Measurements from ENCODE around the gene TARS2.
A peak's percentile ranks its signal among the peaks of the same experiment; 100 is the strongest.

Gene TARS2

GRCh38 chr1:150508982-150509381 lies 21.8 kb downstream of the TARS2 start:
- no peak overlapping the region for H3K9ac ChIP-seq (ENCODE audit: low read length)
- H3K36me3 ChIP-seq (ENCODE audit: insufficient read depth, low read length): peaks cover 35% of the 10 kb centered on the region
- H3K9me3 ChIP-seq (ENCODE audit: low read length): no peaks in the 10 kb centered on the region
- H3K4me1 ChIP-seq (ENCODE audit: insufficient read depth, low read length): peaks cover 10% of the 10 kb centered on the region
- H3K4me3 ChIP-seq (ENCODE audit: low read depth in 1 of 2, low read length in 2 of 2): no peak overlapping the region
- H3K27ac ChIP-seq (ENCODE audit: low read depth, low read length): peak overlapping the region; percentile 63
- H3K27me3 ChIP-seq (ENCODE audit: control insufficient read depth in 1 of 2, insufficient read depth in 2 of 2, low read length in 2 of 2): no peaks in the 10 kb centered on the region

GRCh38 chr1:150511551-150511950 lies 24.3 kb downstream of the TARS2 start:
- Histone ChIP-seq H3K4me1 (ENCODE audit: insufficient read depth, low read length) (peaks cover 15% of the 10 kb centered on the region), H3K27me3 (ENCODE audit: control insufficient read depth in 1 of 2, insufficient read depth in 2 of 2, low read length in 2 of 2) (no peaks in the 10 kb centered on the region), H3K9ac (ENCODE audit: low read length) (no peak overlapping the region), H3K9me3 (ENCODE audit: low read length) (no peaks in the 10 kb centered on the region), H3K36me3 (ENCODE audit: insufficient read depth, low read length) (peaks cover 16% of the 10 kb centered on the region), H3K4me3 (ENCODE audit: low read depth in 1 of 2, low read length in 2 of 2) (no peak overlapping the region), H3K27ac (ENCODE audit: low read depth, low read length) (no peak overlapping the region)

- Histone ChIP-seq H3K27me3 (ENCODE audit: control insufficient read depth in 1 of 2, insufficient read depth in 2 of 2, low read length in 2 of 2) (no peaks in the 10 kb centered on the region), H3K9me3 (ENCODE audit: low read length) (no peaks in the 10 kb centered on the region), H3K4me3 (ENCODE audit: low read depth in 1 of 2, low read length in 2 of 2) (no peak overlapping the region), H3K9ac (ENCODE audit: low read length) (no peak overlapping the region), H3K27ac (ENCODE audit: low read depth, low read length) (no peak overlapping the region), H3K4me1 (ENCODE audit: insufficient read depth, low read length) (peaks cover 21% of the 10 kb centered on the region), H3K36me3 (ENCODE audit: insufficient read depth, low read length) (peaks cover 11% of the 10 kb centered on the region)
Observed at GRCh38 chr1:150511985-150512660, 24.9 kb downstream of the TARS2 start.

GRCh38 chr1:150512846-150513245 lies 25.6 kb downstream of the TARS2 start:
- Histone ChIP-seq H3K4me3 (ENCODE audit: low read depth in 1 of 2, low read length in 2 of 2) (no peak overlapping the region), H3K27me3 (ENCODE audit: control insufficient read depth in 1 of 2, insufficient read depth in 2 of 2, low read length in 2 of 2) (no peaks in the 10 kb centered on the region), H3K4me1 (ENCODE audit: insufficient read depth, low read length) (peaks cover 21% of the 10 kb centered on the region), H3K27ac (ENCODE audit: low read depth, low read length) (no peak overlapping the region), H3K9me3 (ENCODE audit: low read length) (no peaks in the 10 kb centered on the region), H3K36me3 (ENCODE audit: insufficient read depth, low read length) (peaks cover 11% of the 10 kb centered on the region), H3K9ac (ENCODE audit: low read length) (no peak overlapping the region)

GRCh38 chr1:150513351-150513791 lies 26.2 kb downstream of the TARS2 start:
- H3K9ac ChIP-seq (ENCODE audit: low read length): no peak overlapping the region
- H3K27me3 ChIP-seq (ENCODE audit: control insufficient read depth in 1 of 2, insufficient read depth in 2 of 2, low read length in 2 of 2): no peaks in the 10 kb centered on the region
- no peaks in the 10 kb centered on the region for H3K9me3 ChIP-seq (ENCODE audit: low read length)
- H3K36me3 ChIP-seq (ENCODE audit: insufficient read depth, low read length): peaks cover 11% of the 10 kb centered on the region
- H3K4me1 ChIP-seq (ENCODE audit: insufficient read depth, low read length): peaks cover 19% of the 10 kb centered on the region
- no peak overlapping the region for H3K4me3 ChIP-seq (ENCODE audit: low read depth in 1 of 2, low read length in 2 of 2)
- no peak overlapping the region for H3K27ac ChIP-seq (ENCODE audit: low read depth, low read length)

- no peaks in the 10 kb centered on the region for H3K9me3 ChIP-seq (ENCODE audit: low read length)
- H3K36me3 ChIP-seq (ENCODE audit: insufficient read depth, low read length): peaks cover 11% of the 10 kb centered on the region
- peaks cover 11% of the 10 kb centered on the region for H3K4me1 ChIP-seq (ENCODE audit: insufficient read depth, low read length)
- no peak overlapping the region for H3K27ac ChIP-seq (ENCODE audit: low read depth, low read length)
- no peak overlapping the region for H3K9ac ChIP-seq (ENCODE audit: low read length)
- H3K27me3 ChIP-seq (ENCODE audit: control insufficient read depth in 1 of 2, insufficient read depth in 2 of 2, low read length in 2 of 2): no peaks in the 10 kb centered on the region
- no peak overlapping the region for H3K4me3 ChIP-seq (ENCODE audit: low read depth in 1 of 2, low read length in 2 of 2)
Observed at GRCh38 chr1:150514260-150514659, 27.0 kb downstream of the TARS2 start.

- no peaks in the 10 kb centered on the region for H3K9me3 ChIP-seq (ENCODE audit: low read length)
- H3K9ac ChIP-seq (ENCODE audit: low read length): peak overlapping the region; percentile 72
- peak overlapping the region; percentile 49 to 78 for H3K4me3 ChIP-seq (ENCODE audit: low read depth in 1 of 2, low read length in 2 of 2)
- no peaks in the 10 kb centered on the region for H3K27me3 ChIP-seq (ENCODE audit: control insufficient read depth in 1 of 2, insufficient read depth in 2 of 2, low read length in 2 of 2)
- peaks cover 11% of the 10 kb centered on the region for H3K36me3 ChIP-seq (ENCODE audit: insufficient read depth, low read length)
- peak overlapping the region; percentile 90 for H3K27ac ChIP-seq (ENCODE audit: low read depth, low read length)
- peaks cover 11% of the 10 kb centered on the region for H3K4me1 ChIP-seq (ENCODE audit: insufficient read depth, low read length)
Observed at GRCh38 chr1:150514913-150515327, 27.7 kb downstream of the TARS2 start.

GRCh38 chr1:150515328-150516049 lies 28.3 kb downstream of the TARS2 start, which contains the start of gene FALEC:
Gene FALEC (plus strand): TSS chr1:150515752.
- H3K27ac ChIP-seq (ENCODE audit: low read depth, low read length): peak within 1 kb of the TSS; percentile 90
- peak within 1 kb of the TSS; percentile 72 for H3K9ac ChIP-seq (ENCODE audit: low read length)

GRCh38 chr1:150516050-150516591 lies 28.9 kb downstream of the TARS2 start:
- Histone ChIP-seq H3K9me3 (ENCODE audit: low read length) (no peaks in the 10 kb centered on the region), H3K27me3 (ENCODE audit: control insufficient read depth in 1 of 2, insufficient read depth in 2 of 2, low read length in 2 of 2) (no peaks in the 10 kb centered on the region), H3K27ac (ENCODE audit: low read depth, low read length) (peak overlapping the region; percentile 90), H3K9ac (ENCODE audit: low read length) (no peak overlapping the region), H3K36me3 (ENCODE audit: insufficient read depth, low read length) (peaks cover 10% of the 10 kb centered on the region), H3K4me3 (ENCODE audit: low read depth in 1 of 2, low read length in 2 of 2) (peak overlapping the region; percentile 49 to 78), H3K4me1 (ENCODE audit: insufficient read depth, low read length) (peaks cover 11% of the 10 kb centered on the region)

More at GRCh38 chr1:150515328-150516049, 28.3 kb downstream of the TARS2 start, which contains the start of gene FALEC:
- peaks cover 11% of the 10 kb centered on the region for H3K36me3 ChIP-seq (ENCODE audit: insufficient read depth, low read length)
- H3K4me3 ChIP-seq (ENCODE audit: low read depth in 1 of 2, low read length in 2 of 2): peak within 1 kb of the TSS; percentile 49 to 78
- H3K4me1 ChIP-seq (ENCODE audit: insufficient read depth, low read length): peaks cover 11% of the 10 kb centered on the region
- no peaks in the 10 kb centered on the region for H3K27me3 ChIP-seq (ENCODE audit: control insufficient read depth in 1 of 2, insufficient read depth in 2 of 2, low read length in 2 of 2)
- no peaks in the 10 kb centered on the region for H3K9me3 ChIP-seq (ENCODE audit: low read length)

GRCh38 chr1:150516616-150517015 lies 29.4 kb downstream of the TARS2 start:
- peaks cover 11% of the 10 kb centered on the region for H3K4me1 ChIP-seq (ENCODE audit: insufficient read depth, low read length)
- no peaks in the 10 kb centered on the region for H3K9me3 ChIP-seq (ENCODE audit: low read length)
- H3K4me3 ChIP-seq (ENCODE audit: low read depth in 1 of 2, low read length in 2 of 2): peak overlapping the region in 1 of 2 donors; percentile 78
- no peak overlapping the region for H3K9ac ChIP-seq (ENCODE audit: low read length)
- peak overlapping the region; percentile 90 for H3K27ac ChIP-seq (ENCODE audit: low read depth, low read length)
- peaks cover 5% of the 10 kb centered on the region for H3K36me3 ChIP-seq (ENCODE audit: insufficient read depth, low read length)
- H3K27me3 ChIP-seq (ENCODE audit: control insufficient read depth in 1 of 2, insufficient read depth in 2 of 2, low read length in 2 of 2): no peaks in the 10 kb centered on the region

GRCh38 chr1:150521196-150521968 lies 34.2 kb downstream of the TARS2 start:
- no peak overlapping the region for H3K9ac ChIP-seq (ENCODE audit: low read length)
- no peaks in the 10 kb centered on the region for H3K36me3 ChIP-seq (ENCODE audit: insufficient read depth, low read length)
- H3K27ac ChIP-seq (ENCODE audit: low read depth, low read length): no peak overlapping the region
- no peak overlapping the region for H3K4me3 ChIP-seq (ENCODE audit: low read depth in 1 of 2, low read length in 2 of 2)
- H3K27me3 ChIP-seq (ENCODE audit: control insufficient read depth in 1 of 2, insufficient read depth in 2 of 2, low read length in 2 of 2): no peaks in the 10 kb centered on the region
- H3K9me3 ChIP-seq (ENCODE audit: low read length): no peaks in the 10 kb centered on the region
- H3K4me1 ChIP-seq (ENCODE audit: insufficient read depth, low read length): peaks cover 8% of the 10 kb centered on the region
